Fibroblast of pulmonary artery (primary cell): Measurements from ENCODE around the gene VPS4A.

ENCODE experiments used
- DNase-seq: peaks from one replicate; pipeline ENCODE4 v3.0.0-alpha.2; 2010; ENCODE audit warnings: low read depth
- H3K4me3 ChIP-seq: replicated peaks from 2 replicates; pipeline ENCODE4 v1.5.1; 2011; ENCODE audit warnings: low read depth, mild to moderate bottlenecking, control low read depth, low read length, moderate library complexity
- TF ChIP-seq, protein P1 (sequence below): IDR thresholded peaks from 2 replicates; pipeline ENCODE4 v1.5.1; 2011; ENCODE audit warnings: mild to moderate bottlenecking, control low read depth, low read length, inconsistent platforms; ENCODE audit errors: missing control alignments

The VPS4A gene

GRCh38 chr16:69310653-69311532, at the start of gene VPS4A:
VPS4A (plus strand) TSS chr16:69311350; CDS start chr16:69311512, 162 bp downstream.
- TF ChIP-seq, protein P1, sequence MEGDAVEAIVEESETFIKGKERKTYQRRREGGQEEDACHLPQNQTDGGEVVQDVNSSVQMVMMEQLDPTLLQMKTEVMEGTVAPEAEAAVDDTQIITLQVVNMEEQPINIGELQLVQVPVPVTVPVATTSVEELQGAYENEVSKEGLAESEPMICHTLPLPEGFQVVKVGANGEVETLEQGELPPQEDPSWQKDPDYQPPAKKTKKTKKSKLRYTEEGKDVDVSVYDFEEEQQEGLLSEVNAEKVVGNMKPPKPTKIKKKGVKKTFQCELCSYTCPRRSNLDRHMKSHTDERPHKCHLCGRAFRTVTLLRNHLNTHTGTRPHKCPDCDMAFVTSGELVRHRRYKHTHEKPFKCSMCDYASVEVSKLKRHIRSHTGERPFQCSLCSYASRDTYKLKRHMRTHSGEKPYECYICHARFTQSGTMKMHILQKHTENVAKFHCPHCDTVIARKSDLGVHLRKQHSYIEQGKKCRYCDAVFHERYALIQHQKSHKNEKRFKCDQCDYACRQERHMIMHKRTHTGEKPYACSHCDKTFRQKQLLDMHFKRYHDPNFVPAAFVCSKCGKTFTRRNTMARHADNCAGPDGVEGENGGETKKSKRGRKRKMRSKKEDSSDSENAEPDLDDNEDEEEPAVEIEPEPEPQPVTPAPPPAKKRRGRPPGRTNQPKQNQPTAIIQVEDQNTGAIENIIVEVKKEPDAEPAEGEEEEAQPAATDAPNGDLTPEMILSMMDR = peak; percentile 60
- peak; percentile 97 for DNase-seq
- H3K4me3 ChIP-seq = peak within 1 kb of the TSS; percentile 85

DNA sequence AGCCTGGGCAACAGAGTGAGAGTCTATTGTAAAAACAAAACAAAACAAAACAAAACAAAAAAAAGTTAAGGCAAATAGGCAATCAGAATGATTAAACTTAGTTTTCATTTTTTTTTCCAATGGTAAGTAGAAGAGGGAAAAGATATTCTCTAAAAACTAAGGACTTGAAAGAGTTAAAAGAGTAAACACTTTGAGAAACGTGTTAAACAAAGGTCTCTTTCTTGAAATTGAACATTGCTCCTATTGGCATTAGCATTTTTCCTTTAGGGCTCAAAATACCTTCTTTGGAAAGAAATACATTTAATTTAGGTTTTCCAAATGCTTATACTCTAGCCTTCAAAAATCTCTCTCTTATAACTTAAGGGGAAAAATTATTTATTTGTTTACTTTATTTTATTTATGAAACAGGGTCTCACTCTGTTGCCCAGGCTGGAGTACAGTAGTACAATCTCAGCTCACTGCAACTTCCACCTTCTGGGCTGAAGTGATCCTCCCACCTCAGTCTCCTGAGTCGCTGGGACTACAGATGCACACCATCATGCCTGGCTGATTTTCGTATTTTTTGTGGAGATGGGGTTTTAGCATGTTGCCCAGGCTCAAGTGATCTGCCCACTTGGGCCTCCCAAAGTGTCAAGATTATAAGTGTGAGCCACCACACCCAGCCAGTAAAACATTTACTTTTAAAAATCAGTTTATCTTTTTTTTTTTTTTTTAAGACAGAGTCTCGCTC, 44.7 kb upstream of the VPS4A start:
- TF ChIP-seq, protein P1 = no peak
- DNase-seq = no peak

DNA sequence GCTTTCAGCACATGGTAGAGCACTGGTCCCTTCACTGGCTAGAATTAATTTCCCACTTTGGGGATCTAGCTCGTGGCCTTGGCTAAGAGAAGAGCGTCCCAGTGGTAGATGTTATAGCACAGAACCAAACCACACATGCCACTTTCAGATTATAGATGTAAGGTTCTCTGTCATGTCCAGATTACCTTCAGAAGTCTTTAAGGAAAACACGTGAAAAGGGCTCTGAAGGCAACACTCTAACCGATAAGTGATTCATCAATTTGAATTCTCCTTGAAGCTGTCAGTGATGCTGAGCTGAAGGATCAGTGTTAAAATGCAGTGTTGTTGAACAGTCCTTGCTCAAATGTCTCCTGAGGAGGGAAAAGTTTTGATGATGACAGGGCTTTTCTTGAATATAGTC, 43.5 kb upstream of the VPS4A start:
- no peak for DNase-seq
- TF ChIP-seq, protein P1 = no peak
- no peak overlapping the region for H3K4me3 ChIP-seq

More for the DNA sequence above, 44.7 kb upstream of the VPS4A start:
- H3K4me3 ChIP-seq = no peak overlapping the region

DNA sequence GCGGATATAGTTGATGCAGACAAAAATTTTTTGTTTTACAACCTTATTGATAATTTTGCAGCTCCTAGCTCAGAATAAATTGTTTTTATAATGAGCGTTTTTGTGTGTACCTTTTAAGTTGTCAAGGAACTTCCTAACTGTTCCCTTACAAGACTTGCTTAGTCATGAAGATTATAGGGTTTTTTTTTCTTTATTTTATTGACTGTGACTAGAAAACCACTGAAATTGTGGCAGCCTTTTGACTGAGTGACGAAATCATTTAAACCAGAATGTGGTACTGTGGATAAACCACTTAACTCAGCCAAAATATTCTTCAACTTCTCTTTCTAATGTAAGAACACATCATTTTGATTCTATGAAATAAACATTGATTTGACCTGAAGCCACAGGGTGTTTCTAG, 40.8 kb upstream of the VPS4A start:
- no peak overlapping the region for H3K4me3 ChIP-seq
- DNase-seq = no peak
- TF ChIP-seq, protein P1 = no peak

DNA sequence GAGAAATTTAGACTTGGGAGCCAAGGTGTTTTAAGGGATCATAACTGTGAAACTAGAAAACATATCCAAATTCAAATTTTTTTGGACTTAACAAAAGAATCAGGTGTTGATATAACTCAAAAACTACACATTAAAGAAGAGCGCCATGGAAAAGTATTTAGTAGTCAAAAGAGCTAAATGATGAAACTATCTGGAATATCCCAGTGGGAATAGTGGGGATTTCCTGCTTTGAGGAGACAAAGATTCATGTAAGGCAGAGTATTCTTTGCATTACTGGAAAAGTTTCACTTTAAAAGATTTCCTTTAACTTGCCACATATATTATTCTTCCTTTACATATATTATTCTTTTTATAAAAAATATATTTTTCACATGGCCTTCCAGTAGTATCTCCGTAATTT, 40.3 kb upstream of the VPS4A start:
- no peak for DNase-seq
- H3K4me3 ChIP-seq = no peak overlapping the region
- TF ChIP-seq, protein P1 = no peak

DNA sequence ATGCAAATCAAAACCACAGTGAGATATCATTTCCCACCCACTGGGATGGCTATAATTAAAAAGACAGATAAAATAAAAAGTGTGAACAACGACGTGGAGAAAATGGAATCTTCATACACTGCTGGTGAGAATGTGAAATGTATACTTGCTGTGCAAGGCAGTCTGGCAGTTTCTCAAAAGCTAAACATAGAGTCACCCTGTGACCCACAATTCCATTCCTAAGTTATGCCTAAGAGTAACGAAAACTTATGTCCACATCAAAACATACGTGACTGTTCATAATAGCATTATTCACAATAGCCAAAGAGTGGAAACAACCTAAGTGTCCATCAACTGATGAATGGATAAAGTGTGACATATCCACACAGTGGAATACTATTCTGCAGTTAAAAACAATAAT, 38.1 kb upstream of the VPS4A start:
- TF ChIP-seq, protein P1 = no peak
- peak; percentile 68 for DNase-seq
- H3K4me3 ChIP-seq = no peak overlapping the region
